ENCODE results near the gene CEBPG. TPM values are rescaled to one million over a fixed set of nuclear protein-coding genes. Genes with fewer than 3 reads are reported as not detected.

Gene CEBPG
- total RNA-seq, 1 donor from 2014 or later: 20.7 TPM

GRCh38 chr19:33344573-33344925 is 29.0 kb upstream of the CEBPG start:
- TF ChIP-seq CTCF (IDR thresholded peaks at IDR 0.05; ENCODE audit: unreplicated experiment): no peak
- no peak for DNase-seq (ENCODE audit: low spot score)
- peak overlapping the region; percentile 12 for H3K27ac Mint-ChIP-seq (ENCODE audit: unreplicated experiment)
- no peaks in the 10 kb centered on the region for H3K9me3 Mint-ChIP-seq (ENCODE audit: unreplicated experiment)
- peaks cover 2% of the 10 kb centered on the region for H3K27me3 Mint-ChIP-seq (ENCODE audit: unreplicated experiment)
- H3K36me3 Mint-ChIP-seq (ENCODE audit: low read depth, unreplicated experiment): no peaks in the 10 kb centered on the region
- H3K4me1 Mint-ChIP-seq (ENCODE audit: unreplicated experiment): peaks cover 2% of the 10 kb centered on the region
- no peak overlapping the region for H3K4me3 Mint-ChIP-seq (ENCODE audit: unreplicated experiment)

GRCh38 chr19:33345163-33345562 is 28.3 kb upstream of the CEBPG start:
- Mint-ChIP-seq H3K4me3 (ENCODE audit: unreplicated experiment) (no peak overlapping the region), H3K27ac (ENCODE audit: unreplicated experiment) (no peak overlapping the region), H3K27me3 (ENCODE audit: unreplicated experiment) (peaks cover 2% of the 10 kb centered on the region)

GRCh38 chr19:33346665-33347064 is 26.8 kb upstream of the CEBPG start:
- peaks cover under 1% of the 10 kb centered on the region for H3K27me3 Mint-ChIP-seq (ENCODE audit: unreplicated experiment)
- H3K9me3 Mint-ChIP-seq (ENCODE audit: unreplicated experiment): no peaks in the 10 kb centered on the region
- TF ChIP-seq CTCF (IDR thresholded peaks at IDR 0.05; ENCODE audit: unreplicated experiment): no peak
- H3K4me3 Mint-ChIP-seq (ENCODE audit: unreplicated experiment): no peak overlapping the region
- peaks cover 2% of the 10 kb centered on the region for H3K4me1 Mint-ChIP-seq (ENCODE audit: unreplicated experiment)
- H3K36me3 Mint-ChIP-seq (ENCODE audit: low read depth, unreplicated experiment): no peaks in the 10 kb centered on the region
- DNase-seq (ENCODE audit: low spot score): no peak
- no peak overlapping the region for H3K27ac Mint-ChIP-seq (ENCODE audit: unreplicated experiment)

More at GRCh38 chr19:33345163-33345562, 28.3 kb upstream of the CEBPG start:
- Mint-ChIP-seq H3K4me1 (ENCODE audit: unreplicated experiment) (peaks cover 2% of the 10 kb centered on the region), H3K36me3 (ENCODE audit: low read depth, unreplicated experiment) (no peaks in the 10 kb centered on the region), H3K9me3 (ENCODE audit: unreplicated experiment) (no peaks in the 10 kb centered on the region)
- no peak for TF ChIP-seq CTCF (IDR thresholded peaks at IDR 0.05; ENCODE audit: unreplicated experiment)
- no peak for DNase-seq (ENCODE audit: low spot score)

- TF ChIP-seq CTCF (IDR thresholded peaks at IDR 0.05; ENCODE audit: unreplicated experiment): no peak
- Mint-ChIP-seq H3K36me3 (ENCODE audit: low read depth, unreplicated experiment) (no peaks in the 10 kb centered on the region), H3K4me1 (ENCODE audit: unreplicated experiment) (peaks cover 2% of the 10 kb centered on the region), H3K27me3 (ENCODE audit: unreplicated experiment) (no peaks in the 10 kb centered on the region), H3K27ac (ENCODE audit: unreplicated experiment) (no peak overlapping the region), H3K4me3 (ENCODE audit: unreplicated experiment) (no peak overlapping the region), H3K9me3 (ENCODE audit: unreplicated experiment) (no peaks in the 10 kb centered on the region)
- DNase-seq (ENCODE audit: low spot score): no peak
Observed at GRCh38 chr19:33347300-33347699, 26.2 kb upstream of the CEBPG start.

GRCh38 chr19:33348301-33349010 is 25.1 kb upstream of the CEBPG start:
- Mint-ChIP-seq H3K36me3 (ENCODE audit: low read depth, unreplicated experiment) (no peaks in the 10 kb centered on the region), H3K27me3 (ENCODE audit: unreplicated experiment) (no peaks in the 10 kb centered on the region)

More at GRCh38 chr19:33348301-33349010, 25.1 kb upstream of the CEBPG start:
- no peak overlapping the region for H3K4me3 Mint-ChIP-seq (ENCODE audit: unreplicated experiment)
- no peak overlapping the region for H3K27ac Mint-ChIP-seq (ENCODE audit: unreplicated experiment)
- no peaks in the 10 kb centered on the region for H3K9me3 Mint-ChIP-seq (ENCODE audit: unreplicated experiment)
- TF ChIP-seq CTCF (IDR thresholded peaks at IDR 0.05; ENCODE audit: unreplicated experiment): no peak
- DNase-seq (ENCODE audit: low spot score): no peak
- peaks cover 2% of the 10 kb centered on the region for H3K4me1 Mint-ChIP-seq (ENCODE audit: unreplicated experiment)

Data from endothelial cell (in vitro differentiated cells).